Liver (tissue), 9 donors: ENCODE measurements around the gene ANXA6. TPM values are rescaled to one million over a fixed set of nuclear protein-coding genes. Genes with fewer than 3 reads are reported as not detected.
A peak's percentile ranks its signal among the peaks of the same experiment; 100 is the strongest.

Experiments
- DNase-seq: peaks from one replicate; pipeline ENCODE4 v3.0.0-alpha.2; 2017; ENCODE audit warnings: low spot score
- H3K27ac ChIP-seq, 2 donors: one replicate each; pipeline ENCODE4 v1.7.0; 2013; ENCODE audit warnings: inconsistent platforms in 2 of 2, low read length in 2 of 2, control low read depth in 1 of 2, low read depth in 1 of 2, mild to moderate bottlenecking in 1 of 2
- H3K27me3 ChIP-seq, 4 donors: one replicate each; pipeline versions ENCODE4 v1.6.1 to v1.7.0; 2013; ENCODE audit warnings: low read length in 3 of 4, inconsistent platforms in 1 of 4, mild to moderate bottlenecking in 1 of 4, moderate library complexity in 1 of 4; ENCODE audit not compliant: control insufficient read depth in 4 of 4, insufficient read depth in 4 of 4
- H3K36me3 ChIP-seq, 4 donors: one replicate each; pipeline versions ENCODE4 v1.6.1 to v1.7.0; 2013; ENCODE audit warnings: low read length in 3 of 4, mild to moderate bottlenecking in 3 of 4, low read depth in 1 of 4, moderate library complexity in 1 of 4; ENCODE audit not compliant: control insufficient read depth in 4 of 4, insufficient read depth in 3 of 4
- H3K4me1 ChIP-seq, 4 donors: one replicate each; pipeline versions ENCODE4 v1.6.1 to v1.7.0; 2013; ENCODE audit warnings: low read length in 3 of 4, mild to moderate bottlenecking in 3 of 4, moderate library complexity in 1 of 4; ENCODE audit not compliant: control insufficient read depth in 4 of 4, insufficient read depth in 4 of 4
- H3K4me3 ChIP-seq, 3 donors: one replicate each; pipeline versions ENCODE4 v1.6.1 to v1.7.0; 2013; ENCODE audit warnings: low read length in 3 of 3, control low read depth in 1 of 3, low read depth in 1 of 3, mild to moderate bottlenecking in 1 of 3
- H3K9ac ChIP-seq, 2 donors: one replicate each; pipeline ENCODE4 v1.7.0; 2013; ENCODE audit warnings: low read length in 2 of 2, mild to moderate bottlenecking in 2 of 2, moderate library complexity in 2 of 2, control low read depth in 1 of 2, low read depth in 1 of 2
- H3K9me3 ChIP-seq, 4 donors: one replicate each; pipeline versions ENCODE4 v1.6.1 to v1.7.0; 2013; ENCODE audit warnings: low read length in 3 of 4; ENCODE audit not compliant: control insufficient read depth in 4 of 4
- ATF3 ChIP-seq: IDR thresholded peaks from 2 replicates; pipeline ENCODE4 v1.6.1; 2016; ENCODE audit warnings: antibody characterized with exemption
- CTCF ChIP-seq: fragments of 150-350 bp; IDR thresholded peaks from 2 replicates; pipeline ENCODE4 v1.5.1; 2017; ENCODE audit warnings: improper control_type of control experiment, low read depth, low read length; ENCODE audit not compliant: missing input control
- EGR1 ChIP-seq, 2 donors: IDR thresholded peaks; 2 replicates each; pipeline ENCODE4 v1.6.1; 2016 to 2018; ENCODE audit warnings: antibody characterized with exemption in 2 of 2, low read depth in 2 of 2
- FOXA1 ChIP-seq: IDR thresholded peaks from 2 replicates; pipeline ENCODE4 v1.6.1; 2016; ENCODE audit warnings: antibody characterized with exemption
- FOXA2 ChIP-seq: IDR thresholded peaks from 2 replicates; pipeline ENCODE4 v1.6.1; 2016; ENCODE audit warnings: antibody characterized with exemption
- GABPA ChIP-seq, 2 donors: IDR thresholded peaks in 1 of 2; conservative IDR thresholded peaks in 1 of 2; 2 replicates each; pipeline ENCODE4 v1.6.1; 2016; ENCODE audit warnings: antibody characterized with exemption in 2 of 2, mild to moderate bottlenecking in 1 of 2, moderate library complexity in 1 of 2
- HNF4A ChIP-seq, 2 donors: conservative IDR thresholded peaks; 2 replicates each; pipeline ENCODE4 v1.6.1; 2016; ENCODE audit warnings: antibody characterized with exemption in 2 of 2, mild to moderate bottlenecking in 2 of 2
- HNF4G ChIP-seq: IDR thresholded peaks from 2 replicates; pipeline ENCODE4 v1.6.1; 2016; ENCODE audit warnings: antibody characterized with exemption
- MAX ChIP-seq: IDR thresholded peaks from 2 replicates; pipeline ENCODE4 v1.6.1; 2016; ENCODE audit warnings: antibody characterized with exemption
- REST ChIP-seq: IDR thresholded peaks from 2 replicates; pipeline ENCODE4 v1.6.1; 2016; ENCODE audit warnings: antibody characterized with exemption, mild to moderate bottlenecking
- RXRA ChIP-seq, 2 donors: IDR thresholded peaks; 2 replicates each; pipeline ENCODE4 v1.6.1; 2017 to 2018; ENCODE audit warnings: antibody characterized with exemption in 2 of 2, mild to moderate bottlenecking in 1 of 2
- SP1 ChIP-seq: IDR thresholded peaks from 2 replicates; pipeline ENCODE4 v1.6.1; 2018; ENCODE audit warnings: antibody characterized with exemption, mild to moderate bottlenecking
- TAF1 ChIP-seq: conservative IDR thresholded peaks from 2 replicates; pipeline ENCODE4 v1.6.1; 2016; ENCODE audit warnings: antibody characterized with exemption, mild to moderate bottlenecking
- YY1 ChIP-seq: IDR thresholded peaks from 2 replicates; pipeline ENCODE4 v1.6.1; 2016; ENCODE audit warnings: antibody characterized with exemption, mild to moderate bottlenecking
- ZBTB33 ChIP-seq: IDR thresholded peaks from 2 replicates; pipeline ENCODE4 v1.6.1; 2016; ENCODE audit warnings: antibody characterized with exemption
- WGBS: extraction: QIAGEN DNeasy Blood & Tissue Kit; methylation state at CpG from one replicate; pipeline ENCODE4 v1.1.7; 2013; 5-methylcytosine and 5-hydroxymethylcytosine counted together
- polyA plus RNA-seq, 2 donors: library from polyadenylated mRNA; stranded (reverse) in 1 of 2; unstranded in 1 of 2; fragments of 200-250 nt in 1 of 2; fragments of >200 nt in 1 of 2; fragmentation: Nextera tagmentation in 1 of 2; extraction: Ambion mirVana in 1 of 2; gene quantifications; one replicate each; pipeline versions ENCODE4 v1.2.1 to v1.2.3, GENCODE V29; 2013 to 2015
- total RNA-seq, 2 donors: library from RNA; depleted of rRNA; stranded (reverse); fragments of >200 nt; gene quantifications; one replicate each; pipeline ENCODE4 v1.2.3, GENCODE V29; 2014
- donor health status: healthy.
- donor health status: healthy.
- donor health status: healthy.
- donor health status: healthy.
- donor health status: healthy.

Gene ANXA6
- total and polyA plus RNA-seq, 4 donors, result 52.7 to 215 (median 126) TPM

DNA sequence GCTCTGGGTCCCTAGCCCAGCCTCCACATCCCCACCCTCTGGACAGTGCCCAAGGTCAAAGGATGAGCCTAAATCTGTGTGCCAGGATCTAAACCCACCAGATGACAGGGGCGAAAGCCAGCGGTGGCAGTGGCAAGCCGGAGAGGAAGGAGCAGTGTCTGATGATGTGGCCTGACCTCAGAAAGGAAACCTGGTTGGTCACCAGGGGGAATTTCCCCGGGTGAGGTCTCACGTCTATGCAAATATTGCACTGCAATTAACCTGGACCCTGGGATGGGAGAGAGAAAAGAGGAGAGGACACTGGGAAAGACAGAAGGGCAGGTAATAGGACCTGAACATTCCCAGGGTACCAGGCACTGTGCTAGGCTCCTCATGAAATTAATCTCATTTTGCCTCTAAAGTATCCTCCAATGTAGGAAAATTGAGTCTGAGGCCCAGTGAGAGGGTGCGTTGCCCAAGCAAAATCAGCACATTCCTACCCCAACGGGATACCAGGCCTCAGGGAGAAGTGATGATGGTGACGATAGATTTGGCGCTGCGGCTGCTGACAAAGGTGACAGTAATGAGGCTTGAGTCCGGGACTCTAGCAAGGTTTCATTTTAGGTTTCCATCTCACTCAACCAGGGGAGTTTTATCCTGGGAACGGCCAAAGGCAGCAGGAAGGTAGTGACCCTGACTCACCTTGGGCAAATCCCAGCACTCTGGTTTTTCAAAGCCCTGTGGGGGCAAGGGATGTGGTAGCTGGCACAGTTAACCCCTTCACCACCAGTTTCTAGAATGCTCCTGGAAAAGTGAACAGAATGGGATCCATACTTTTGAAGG lies 63.3 kb downstream of the ANXA6 start:
- WGBS, result 29% methylated on average over 12 of the region's 12 CpGs
- no peak for DNase-seq
- TF ChIP-seq EGR1 (IDR thresholded peaks at IDR 0.05; ENCODE audit: low read depth in 2 of 2) (no peak), FOXA2 (no peak), CTCF (no peak), FOXA1 (no peak), SP1 (peak; percentile 24), TAF1 (no peak), ZBTB33 (no peak), HNF4G (no peak), ATF3 (no peak), GABPA (IDR thresholded peaks at IDR 0.05 in 1 of 2, conservative IDR thresholded peaks at IDR 0.05 in 1 of 2) (no peak), REST (no peak), YY1 (no peak), RXRA (IDR thresholded peaks at IDR 0.05) (peak; percentile 16 to 40), HNF4A (conservative IDR thresholded peaks at IDR 0.05) (peak in 1 of 2 donors; percentile 37)
- H3K9ac ChIP-seq, result peak overlapping the region in 1 of 2 donors; percentile 26
- no peaks in the 10 kb centered on the region for H3K27me3 ChIP-seq
- peak overlapping the region; percentile 77 to 88 for H3K27ac ChIP-seq
- H3K4me1 ChIP-seq, result peaks cover 26 to 66% (median 53%) of the 10 kb centered on the region in 4 donors
- H3K36me3 ChIP-seq, result no peaks in the 10 kb centered on the region
- H3K9me3 ChIP-seq, result no peaks in the 10 kb centered on the region
- no peak overlapping the region for H3K4me3 ChIP-seq

- peaks cover 26 to 58% (median 48%) of the 10 kb centered on the region in 4 donors for H3K4me1 ChIP-seq
- 63% methylated on average over 2 of the region's 2 CpGs for WGBS
Observed at GRCh38 chr5:151093476-151093889, 64.1 kb downstream of the ANXA6 start.

More at GRCh38 chr5:151093476-151093889, 64.1 kb downstream of the ANXA6 start:
- Histone ChIP-seq H3K9ac (peak overlapping the region in 1 of 2 donors; percentile 26), H3K4me3 (no peak overlapping the region), H3K36me3 (no peaks in the 10 kb centered on the region), H3K9me3 (no peaks in the 10 kb centered on the region), H3K27me3 (no peaks in the 10 kb centered on the region), H3K27ac (peak overlapping the region; percentile 77 to 88)
- no peak for DNase-seq
- TF ChIP-seq MAX (peak; percentile 59), HNF4G (no peak), SP1 (no peak), HNF4A (conservative IDR thresholded peaks at IDR 0.05) (peak in 1 of 2 donors; percentile 45), TAF1 (no peak), REST (no peak), EGR1 (IDR thresholded peaks at IDR 0.05; ENCODE audit: low read depth in 2 of 2) (peak; percentile 44 to 53)
